NCI-H1092 treated with DMSO at 0.1 percent for 48 hours (cell line): ENCODE data around the gene CERS2.

Experiments
- DNase-seq: peaks from one replicate; lab custom pipeline; 2025; lab: John Stamatoyannopoulos, UW

CERS2 gene, protein sequence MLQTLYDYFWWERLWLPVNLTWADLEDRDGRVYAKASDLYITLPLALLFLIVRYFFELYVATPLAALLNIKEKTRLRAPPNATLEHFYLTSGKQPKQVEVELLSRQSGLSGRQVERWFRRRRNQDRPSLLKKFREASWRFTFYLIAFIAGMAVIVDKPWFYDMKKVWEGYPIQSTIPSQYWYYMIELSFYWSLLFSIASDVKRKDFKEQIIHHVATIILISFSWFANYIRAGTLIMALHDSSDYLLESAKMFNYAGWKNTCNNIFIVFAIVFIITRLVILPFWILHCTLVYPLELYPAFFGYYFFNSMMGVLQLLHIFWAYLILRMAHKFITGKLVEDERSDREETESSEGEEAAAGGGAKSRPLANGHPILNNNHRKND

DNA sequence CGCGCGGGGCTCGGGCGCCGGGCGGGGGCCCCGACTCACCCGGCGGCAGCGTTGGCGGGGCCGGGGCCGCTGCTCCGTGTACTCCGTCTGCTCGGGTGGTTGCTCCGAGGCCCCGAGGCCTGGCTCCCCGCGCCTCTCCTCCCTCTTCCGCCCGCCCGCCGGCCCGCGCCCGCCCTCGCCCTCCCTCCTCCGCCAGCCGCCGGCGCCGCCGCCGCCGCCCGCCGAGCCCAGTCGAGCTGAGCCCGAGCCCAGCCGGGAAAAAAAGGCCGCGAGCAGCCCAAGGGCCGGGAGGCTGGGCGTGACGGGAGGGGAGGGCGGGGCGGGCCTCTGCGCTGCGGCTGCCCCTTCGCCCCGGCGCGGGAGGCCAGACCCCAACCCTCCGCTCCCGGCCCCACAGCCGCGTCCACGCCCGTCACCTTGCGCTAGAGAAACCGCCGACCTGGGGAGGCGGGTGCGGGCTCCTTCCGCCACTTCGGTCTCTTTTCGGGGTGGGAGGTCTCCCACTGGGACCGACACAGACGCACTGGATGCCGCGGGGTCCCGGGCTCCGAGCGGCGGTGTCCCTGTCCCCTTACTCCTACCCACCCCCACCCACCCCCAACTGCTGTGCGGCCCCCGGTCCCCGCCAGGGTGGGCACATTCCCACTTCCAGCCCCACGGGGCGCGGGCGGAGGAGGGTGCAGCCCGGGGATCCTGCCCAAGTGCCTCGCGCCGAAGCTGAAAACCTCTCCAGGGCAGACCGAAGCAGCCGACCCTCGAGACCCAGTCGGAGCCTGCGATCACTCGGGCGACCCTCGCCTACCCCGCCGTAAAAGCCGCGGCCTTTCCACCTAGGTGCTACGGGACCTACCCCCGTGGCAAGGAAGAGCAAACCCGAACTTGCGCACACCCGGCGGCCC is at the start of gene CERS2:
CERS2 (minus strand) TSS at position 256 of the 899 bp plus-strand sequence. CDS start 5,745 bp downstream, outside the sequence.
- DNase-seq = peak; percentile 73

DNA sequence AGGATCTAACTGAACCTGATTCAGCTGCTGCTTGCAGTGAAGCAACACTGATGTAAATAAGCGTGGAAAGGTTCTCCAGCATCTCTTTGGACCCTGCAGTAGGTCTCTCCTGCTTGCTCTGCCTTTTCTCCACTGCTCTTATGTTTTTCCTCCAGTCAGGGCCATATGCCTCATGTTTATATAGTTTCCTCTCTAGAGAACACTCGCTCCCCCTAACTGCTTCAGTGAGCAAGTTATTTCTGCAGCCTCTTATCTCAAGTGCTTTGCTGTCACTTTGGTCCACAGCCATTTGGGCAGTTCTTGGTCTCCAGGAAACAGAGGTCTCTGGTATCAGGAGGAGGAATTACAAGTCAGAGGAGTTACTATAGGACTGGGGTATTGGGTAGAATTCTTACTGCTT is 38.9 kb upstream of the CERS2 start:
- peak; percentile 16 for DNase-seq

DNA sequence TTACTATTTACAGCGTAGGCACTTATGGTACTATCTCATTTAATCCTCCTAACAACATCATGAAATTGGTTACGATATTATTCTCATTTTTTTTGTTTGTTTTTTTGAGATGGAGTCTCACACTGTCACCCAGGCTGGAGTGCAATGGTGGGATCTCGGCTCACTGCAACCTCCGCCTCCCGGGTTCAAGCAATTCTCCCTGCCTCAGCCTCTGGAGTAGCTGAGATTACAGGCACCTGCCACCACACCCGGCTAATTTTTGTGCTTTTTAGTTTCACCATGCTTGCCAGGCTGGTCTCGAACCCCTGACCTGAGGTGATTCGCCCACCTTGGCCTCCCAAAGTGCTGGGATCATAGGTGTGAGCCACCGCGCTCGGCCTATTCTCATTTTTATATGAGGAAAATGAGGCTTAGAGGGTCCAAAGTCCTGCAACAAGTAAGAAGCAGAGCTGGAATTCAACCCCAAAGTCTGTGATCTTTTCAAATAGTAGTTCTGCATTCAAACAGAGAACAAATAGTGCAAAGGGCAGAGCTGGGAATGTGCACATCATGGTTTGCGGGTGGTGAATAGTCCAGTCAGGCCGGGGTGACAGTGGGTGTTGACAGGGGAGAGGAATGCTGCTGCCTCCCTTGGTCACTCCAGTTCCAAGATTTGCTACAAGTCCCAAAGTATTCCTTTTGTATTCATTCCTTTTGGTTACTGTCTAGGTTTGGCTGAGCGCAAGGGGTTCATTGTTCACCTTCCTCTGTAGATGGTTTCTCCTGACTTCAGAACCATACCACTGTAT is 38.2 kb upstream of the CERS2 start:
- no peak for DNase-seq

DNA sequence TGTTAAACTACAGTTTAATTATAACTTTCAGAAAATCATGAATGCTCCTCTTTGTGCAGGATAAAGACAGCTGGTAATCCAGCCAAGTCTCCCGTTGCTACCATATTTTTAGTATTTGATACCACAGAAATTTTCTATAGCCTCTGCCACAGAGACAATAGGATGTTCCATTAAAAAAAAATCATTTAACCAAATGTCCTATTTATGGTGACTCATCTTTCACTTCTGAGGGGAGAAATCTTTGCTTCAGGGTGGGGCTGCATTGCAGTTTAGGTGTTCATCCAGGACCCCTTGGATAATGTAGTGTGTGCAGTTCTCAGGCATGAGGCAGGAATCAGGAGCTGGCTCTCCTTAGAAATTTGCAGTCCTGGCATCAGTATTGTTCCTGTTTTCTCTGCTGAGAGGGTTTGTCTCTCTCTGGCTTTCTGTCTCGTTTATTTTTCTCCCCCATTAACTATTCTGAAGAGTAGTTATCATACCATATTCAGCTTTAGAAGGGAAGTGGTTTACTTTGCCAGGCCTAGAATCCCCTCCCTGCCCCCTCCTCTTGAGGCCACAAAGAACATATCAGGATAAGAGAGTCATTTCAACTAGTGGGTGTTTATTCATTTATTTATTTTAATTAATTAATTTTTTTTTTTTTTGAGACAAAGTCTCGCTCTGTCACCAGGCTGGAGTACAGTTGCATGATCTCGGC is 36.7 kb upstream of the CERS2 start:
- no peak for DNase-seq

DNA sequence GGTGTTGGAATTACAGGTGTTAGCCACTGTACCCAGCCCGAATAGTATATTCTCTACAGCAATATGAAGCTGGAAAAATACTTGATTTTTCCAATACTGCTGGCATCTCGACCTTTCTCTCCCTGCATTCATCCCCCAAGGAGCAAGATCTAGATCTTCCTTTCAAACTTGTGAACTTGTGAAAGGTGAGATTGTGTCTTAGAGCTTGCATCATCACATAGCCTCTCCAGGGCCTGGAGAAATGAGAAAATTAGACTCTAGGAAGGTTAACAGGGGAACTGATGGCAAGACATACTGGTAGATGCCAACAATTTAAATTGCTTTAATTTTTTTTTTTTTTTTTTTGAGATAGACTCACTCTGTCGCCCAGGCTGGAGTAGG is 35.7 kb upstream of the CERS2 start:
- no peak for DNase-seq

DNA sequence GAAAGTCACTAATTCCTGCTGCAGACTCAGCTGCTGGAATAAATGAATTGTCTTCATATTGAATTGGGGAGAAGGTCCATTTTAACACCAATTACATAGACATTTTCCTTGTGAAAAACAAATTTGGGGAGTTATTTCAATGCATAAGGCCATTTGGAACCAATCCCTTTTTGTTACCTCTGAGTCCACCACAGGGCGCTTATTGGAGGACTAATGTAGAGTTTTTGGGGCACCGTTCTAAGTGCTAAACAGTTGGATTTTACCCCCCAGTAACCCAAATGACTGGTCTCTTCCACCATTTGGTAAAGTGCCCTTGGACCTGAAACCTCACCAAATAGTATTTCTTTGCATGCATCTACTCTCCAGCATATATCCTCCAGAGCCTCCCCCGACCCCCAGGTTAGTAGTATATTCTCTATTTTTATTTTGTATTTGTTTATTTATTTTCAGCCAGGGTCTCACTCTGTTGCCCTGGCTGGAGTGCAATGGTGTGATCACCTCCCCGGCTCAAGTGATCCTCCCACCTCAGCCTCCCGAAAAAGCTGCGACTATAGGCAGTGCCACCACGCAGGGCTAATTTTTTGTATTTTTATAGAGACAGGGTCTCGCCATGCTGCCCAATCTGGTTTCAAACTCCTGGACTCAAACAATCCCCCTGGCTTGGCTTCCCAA is 35.2 kb upstream of the CERS2 start:
- DNase-seq = no peak

DNA sequence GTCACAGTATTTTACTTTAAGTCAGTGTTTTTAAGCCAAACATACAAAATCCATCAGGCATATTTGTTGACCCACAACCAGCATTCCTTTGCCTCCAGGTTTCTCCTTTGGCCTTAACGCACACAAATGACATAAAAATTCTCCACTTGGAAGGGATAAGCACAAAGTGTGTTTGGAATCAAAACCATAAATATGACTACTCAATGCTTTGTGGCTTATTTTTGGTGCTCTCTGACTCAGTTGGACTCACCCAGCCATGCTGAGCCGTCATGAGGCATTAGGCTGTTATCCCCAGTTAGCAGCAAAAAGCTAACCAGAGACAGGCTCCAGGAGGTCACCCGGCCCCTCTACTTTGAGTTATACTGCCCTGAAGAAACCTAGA is 34.6 kb upstream of the CERS2 start:
- no peak for DNase-seq

DNA sequence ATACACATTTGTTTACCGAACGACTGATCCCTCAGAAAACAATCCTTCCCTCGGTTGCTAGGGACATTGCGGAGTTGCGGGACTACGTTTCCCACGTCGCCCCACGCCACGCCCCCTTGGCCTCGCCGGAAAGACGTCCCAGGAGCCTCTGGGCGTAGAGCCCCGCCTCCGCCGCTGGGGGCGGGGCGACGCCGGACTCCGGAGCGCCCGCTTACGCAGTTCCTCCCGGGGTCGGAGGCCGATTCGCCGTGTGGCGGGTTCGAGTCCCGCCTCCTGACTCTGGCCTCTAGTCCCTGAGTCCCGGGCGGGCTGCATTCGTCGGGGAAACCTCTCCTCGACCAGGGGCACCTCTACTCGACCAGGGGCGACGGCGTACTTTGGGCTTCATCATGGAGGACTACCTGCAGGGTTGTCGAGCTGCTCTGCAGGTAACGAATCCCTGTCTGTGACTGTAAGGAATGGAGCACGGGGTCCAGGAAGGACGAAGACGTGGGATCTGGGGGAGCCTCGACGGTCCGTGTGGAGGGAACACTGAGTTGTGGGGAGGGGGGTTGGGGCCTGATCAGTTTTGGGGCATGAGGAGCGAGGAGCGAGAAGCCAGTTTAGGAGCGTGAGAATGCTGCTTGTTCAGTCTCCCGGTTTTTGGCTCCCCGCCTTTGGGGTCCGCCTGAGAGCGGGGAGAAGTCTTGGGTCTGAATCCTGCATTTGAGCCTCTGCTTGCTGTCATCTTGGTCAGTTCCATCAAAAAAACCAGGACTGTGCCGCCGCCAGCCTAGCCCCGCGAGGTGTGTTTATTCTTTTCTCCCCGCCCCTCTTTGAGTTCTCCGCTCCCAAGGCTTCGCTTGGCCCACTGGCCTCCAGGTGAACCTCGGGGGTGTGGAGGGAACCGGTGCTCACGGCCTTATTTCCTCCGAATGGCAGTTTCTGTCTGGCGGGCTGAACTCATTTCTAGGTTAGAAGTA is 33.9 kb upstream of the CERS2 start, which contains the start of gene PRUNE1:
PRUNE1 (plus strand) TSS at position 206 of the 962 bp plus-strand sequence; CDS start at position 390, 184 bp downstream.
- DNase-seq = peak; percentile 97

DNA sequence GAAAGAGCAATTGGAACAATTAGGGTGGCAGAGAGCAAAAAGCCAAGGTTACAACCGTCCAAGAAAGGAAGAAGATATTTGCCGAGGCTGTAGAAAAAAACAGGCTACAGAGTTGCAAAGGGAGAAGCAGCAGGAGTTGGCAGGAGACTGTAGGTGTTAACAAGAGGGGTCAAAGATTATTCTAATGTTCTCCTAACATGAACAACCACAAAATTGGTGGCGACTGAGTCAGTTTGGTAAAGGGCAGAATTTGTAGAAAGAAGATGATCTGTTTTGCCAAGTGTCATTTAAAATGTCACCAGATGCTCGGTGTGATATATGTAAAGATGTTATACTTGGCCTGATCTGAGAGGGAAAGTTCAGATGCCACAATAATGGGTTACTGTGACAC is 33.2 kb upstream of the CERS2 start:
- no peak for DNase-seq

DNA sequence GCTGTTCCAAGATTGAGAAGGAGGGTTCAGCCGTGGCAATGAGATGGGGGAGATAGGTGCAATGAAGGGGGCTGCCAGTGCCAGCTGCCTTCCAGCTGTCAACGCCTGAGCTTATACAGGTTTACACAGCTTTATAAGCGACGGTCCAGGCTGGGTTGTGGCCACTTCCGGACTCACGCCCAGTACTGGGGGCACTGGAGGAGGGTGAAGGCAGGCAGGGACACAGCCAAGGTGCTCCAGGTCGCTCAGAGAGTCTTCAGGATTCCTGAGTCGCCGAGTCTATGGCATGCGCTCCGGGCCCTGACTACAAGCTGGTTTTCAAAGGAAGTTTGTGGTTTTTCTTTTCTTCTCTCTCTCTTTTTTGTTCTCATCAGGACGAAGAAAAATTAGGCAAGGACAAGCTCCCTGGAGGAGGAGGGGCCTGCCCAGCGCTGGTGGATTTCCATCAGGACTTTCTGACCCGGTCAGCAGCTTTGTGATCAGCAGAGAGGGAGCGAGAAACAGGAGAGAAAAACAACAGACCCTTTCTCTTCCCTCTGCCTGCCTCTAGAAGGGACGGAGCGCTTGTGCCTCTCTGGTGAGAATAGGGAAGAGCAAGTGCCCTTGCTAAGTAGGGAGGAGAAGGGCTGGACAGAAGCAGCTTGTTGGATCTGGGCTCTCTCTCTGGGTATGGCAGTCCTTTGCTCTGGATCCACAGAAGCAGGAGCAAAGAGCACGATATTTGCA is 31.9 kb upstream of the CERS2 start, which contains the start of gene MINDY1:
MINDY1 (minus strand) TSS at position 576 of the 726 bp plus-strand sequence. CDS start 4,285 bp downstream, outside the sequence.
- peak; percentile 92 for DNase-seq

DNA sequence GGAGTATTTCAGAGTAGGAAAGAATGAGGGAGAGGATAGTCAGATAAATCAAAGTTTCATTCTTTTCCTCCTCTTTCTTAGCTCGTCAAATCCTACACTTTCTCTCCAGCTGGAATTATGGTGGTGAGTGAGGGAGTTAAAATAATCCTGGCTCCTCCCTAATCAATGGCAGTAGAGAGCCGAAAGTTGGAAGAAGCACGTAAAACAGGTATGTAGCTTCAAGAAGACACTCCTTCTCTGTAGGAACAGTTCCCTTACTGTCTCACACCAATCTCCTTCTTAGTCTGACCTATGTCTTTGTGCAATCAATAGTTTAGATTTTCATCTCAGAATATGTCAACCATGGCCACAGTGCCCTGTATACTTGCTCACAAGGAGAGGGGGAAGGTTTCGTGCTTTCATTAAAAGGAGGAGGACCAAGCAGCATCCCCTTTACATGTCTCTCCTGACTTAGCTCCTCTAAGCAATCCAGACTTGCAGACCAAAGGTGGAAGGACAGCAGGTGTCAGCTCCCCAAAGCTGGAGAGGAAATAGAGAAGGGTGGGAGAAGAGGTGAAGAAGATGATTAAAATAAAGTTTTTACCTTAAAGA is 31.2 kb upstream of the CERS2 start:
- DNase-seq = no peak

DNA sequence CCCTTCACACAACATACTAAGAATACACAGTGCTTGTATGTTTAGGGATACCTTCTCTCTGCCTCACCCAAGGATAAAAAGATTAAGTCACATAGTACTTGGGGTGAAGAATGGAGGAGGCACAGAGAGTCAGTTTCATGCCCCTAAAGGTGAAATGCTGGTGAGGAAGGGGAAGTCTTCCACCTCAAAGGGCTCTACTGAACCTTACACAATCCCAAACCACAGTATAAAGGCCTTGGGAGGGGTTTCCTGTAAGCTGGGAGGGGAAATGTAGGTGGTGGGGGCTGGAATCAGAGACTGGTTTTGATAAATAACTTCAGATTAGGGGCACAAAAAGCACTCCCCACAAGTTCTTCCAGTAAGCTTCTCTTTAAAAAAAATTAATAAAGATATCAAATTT is 28.5 kb upstream of the CERS2 start:
- DNase-seq = no peak

DNA sequence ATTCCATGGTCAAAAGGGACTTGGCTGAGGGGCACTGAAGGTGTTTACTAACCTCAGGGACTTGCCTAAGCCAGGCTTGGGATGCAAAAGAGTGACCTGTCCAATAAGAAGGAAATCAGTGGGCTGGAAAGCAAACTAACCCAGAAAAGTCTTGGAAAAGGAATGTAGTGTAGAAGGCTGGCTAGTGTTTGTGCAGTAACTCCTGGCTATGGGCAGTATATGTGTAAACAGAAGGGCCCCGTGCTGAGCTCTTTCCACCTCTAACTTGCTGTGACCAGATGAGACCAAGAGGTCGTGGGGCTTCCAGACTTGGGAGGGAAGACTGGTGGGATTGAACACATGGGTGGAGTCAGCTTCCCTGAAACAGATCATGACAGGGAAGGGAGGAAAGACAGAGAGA is 28.0 kb upstream of the CERS2 start:
- no peak for DNase-seq

DNA sequence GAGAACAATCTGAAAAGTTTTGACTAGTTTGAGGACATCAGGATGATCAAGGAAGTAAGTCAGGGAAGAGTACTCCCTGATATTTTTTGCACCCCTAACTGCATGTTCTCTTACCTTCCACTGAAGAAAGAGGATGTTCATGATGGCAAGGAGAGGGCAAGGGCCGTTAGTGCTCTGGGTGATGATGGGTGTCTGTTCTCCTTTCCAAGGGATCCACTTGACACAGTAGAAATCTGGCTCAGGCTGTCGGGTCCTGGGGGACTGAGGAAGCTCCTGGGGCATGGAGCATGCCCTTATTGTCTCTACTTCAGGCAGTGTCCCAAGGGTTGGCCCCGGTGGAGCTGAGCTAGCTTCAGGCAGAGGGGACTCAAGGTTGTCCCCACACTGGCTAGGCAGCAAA is 27.4 kb upstream of the CERS2 start:
- no peak for DNase-seq

DNA sequence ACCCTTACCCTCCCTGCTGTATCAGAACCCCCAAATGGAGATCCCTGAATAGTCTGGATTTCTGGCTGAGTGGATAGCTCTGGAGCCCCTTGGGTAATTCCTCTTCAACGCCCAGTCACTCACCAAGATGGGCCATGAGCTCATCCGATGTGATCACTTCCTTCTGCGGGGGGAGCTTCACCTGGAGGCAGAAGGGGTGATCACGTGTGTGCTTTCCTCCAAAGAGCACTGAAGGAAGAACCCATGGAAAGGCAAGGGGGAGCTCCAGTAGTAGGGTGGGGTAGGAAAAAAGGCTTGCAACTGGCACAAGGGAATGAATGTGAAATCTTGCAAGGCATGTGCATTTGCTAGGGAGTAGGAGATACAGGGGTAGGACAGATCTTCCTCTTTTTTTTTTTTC is 27.0 kb upstream of the CERS2 start:
- DNase-seq = no peak

DNA sequence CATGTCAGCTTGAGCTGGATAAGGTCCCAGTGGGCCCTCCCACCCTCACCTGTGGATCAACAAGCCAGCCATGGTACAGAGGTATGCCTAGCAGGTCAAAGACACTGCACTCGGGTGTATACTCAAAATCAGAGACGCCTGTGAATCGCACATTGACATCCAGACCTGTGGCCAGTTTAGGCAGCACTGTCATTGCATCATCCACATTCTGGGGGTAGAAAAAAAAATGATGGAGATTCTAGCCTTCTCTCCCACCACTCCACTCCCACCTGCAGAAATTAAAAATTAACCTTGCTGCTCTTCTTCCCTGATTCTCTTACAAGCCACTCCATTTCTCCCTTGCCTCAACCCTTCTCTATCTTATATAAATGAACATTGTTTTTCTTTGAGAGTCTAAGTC is 25.8 kb upstream of the CERS2 start:
- no peak for DNase-seq

DNA sequence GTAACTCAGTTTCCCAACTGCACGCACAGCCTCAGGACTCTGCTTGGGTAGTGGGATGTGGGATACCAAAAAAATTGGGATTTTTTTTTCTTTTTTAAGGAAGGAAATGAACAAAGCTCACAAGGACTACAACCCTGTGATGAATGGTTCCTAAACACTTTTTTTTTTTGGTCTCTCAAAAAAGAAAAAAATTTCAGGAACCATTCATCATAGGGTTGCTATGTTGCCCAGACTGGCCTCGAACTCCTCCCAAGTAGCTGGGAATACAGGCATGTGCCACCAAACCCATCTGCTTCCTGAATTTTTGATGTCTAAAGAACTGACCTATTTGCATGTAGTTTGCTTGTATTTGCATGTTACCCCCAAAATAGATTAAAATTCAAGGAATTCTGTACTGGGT is 25.3 kb upstream of the CERS2 start:
- no peak for DNase-seq

DNA sequence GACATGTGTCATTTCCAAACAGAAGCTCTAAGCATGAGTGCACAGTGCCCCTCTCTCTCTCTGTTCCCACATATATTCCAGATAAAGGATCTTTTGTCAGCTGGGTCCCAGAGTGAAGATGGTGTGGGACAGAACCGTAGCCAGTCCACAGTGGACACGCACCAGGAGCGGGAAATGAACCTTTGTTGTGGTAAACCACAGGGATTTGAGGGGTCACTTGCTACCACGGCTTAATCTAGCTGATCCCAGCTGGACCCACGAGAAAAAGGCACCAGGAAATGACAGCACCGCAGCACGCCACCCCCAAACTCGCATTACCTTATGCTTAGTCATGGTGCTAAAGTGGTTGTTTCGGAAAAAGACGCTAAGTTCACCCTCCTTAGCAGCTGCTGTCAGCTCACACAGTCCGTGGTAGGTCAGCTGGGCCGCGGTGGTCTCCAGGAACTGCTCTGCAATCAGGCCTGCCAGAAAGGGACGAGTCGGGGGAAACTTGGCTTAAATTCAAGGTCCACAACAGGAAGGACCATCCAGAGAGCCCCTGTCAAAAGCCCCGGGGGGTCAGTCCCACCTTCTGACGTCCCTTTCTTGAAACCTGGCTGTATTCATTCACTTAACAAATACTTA is 24.5 kb upstream of the CERS2 start:
- no peak for DNase-seq
